ENCODE results near the gene SBF2.
"Not testable (repeated sequence)": the region's sequence is repeated elsewhere in the genome, so short reads cannot be mapped to it uniquely, and the experiment has no call there.

Gene SBF2

GRCh38 chr11:9947231-9947864, 346.7 kb downstream of the SBF2 start:
- H3K18ac ChIP-seq (ENCODE audit: low read depth in 1 of 2, low read length in 2 of 2): no peak overlapping the region
- H2BK12ac ChIP-seq (ENCODE audit: low read length in 2 of 2): no peak overlapping the region
- no peak overlapping the region for H3K4me2 ChIP-seq (ENCODE audit: low read length, poor library complexity, severe bottlenecking)
- 90% methylated on average over 2 of the region's 7 CpGs for WGBS
- no peak overlapping the region for H2BK120ac ChIP-seq (ENCODE audit: low read depth, low read length)
- H3K9me3 ChIP-seq (ENCODE audit: control insufficient read depth, low read length): peaks cover 12% of the 10 kb centered on the region
- H2AK5ac ChIP-seq (ENCODE audit: low read length, severe bottlenecking): peak overlapping the region; percentile 35
- DNase-seq: no peak
- peaks cover 2% of the 10 kb centered on the region for H3K4me1 ChIP-seq (ENCODE audit: control insufficient read depth, insufficient read depth, low read depth, low read length)
- no peak overlapping the region for H3K9ac ChIP-seq (ENCODE audit: low read length)
- H3K36me3 ChIP-seq (ENCODE audit: control insufficient read depth in 1 of 2, insufficient read depth in 2 of 2, low read depth in 1 of 2, low read length in 2 of 2): peaks cover 0 to 14% of the 10 kb centered on the region in 2 experiments
- no peak overlapping the region for H2BK15ac ChIP-seq (ENCODE audit: low read depth, poor library complexity, severe bottlenecking)
- no peak overlapping the region for H4K91ac ChIP-seq (ENCODE audit: low read length)
- H4K8ac ChIP-seq (ENCODE audit: low read length): no peak overlapping the region
- no peak overlapping the region for H3K27ac ChIP-seq (ENCODE audit: low read length, poor library complexity, severe bottlenecking)
- no peak overlapping the region for H3K4me3 ChIP-seq (ENCODE audit: insufficient read depth in 1 of 2, low read depth in 1 of 2, low read length in 2 of 2)
- H3K4ac ChIP-seq (ENCODE audit: low read depth in 1 of 2, low read length in 2 of 2): no peak overlapping the region
- no peak overlapping the region for H3K23ac ChIP-seq (ENCODE audit: low read length in 2 of 2)
- H3K27me3 ChIP-seq (ENCODE audit: control insufficient read depth in 1 of 2, insufficient read depth in 1 of 2, low read length in 2 of 2): no peaks in the 10 kb centered on the region
- H3K14ac ChIP-seq (ENCODE audit: low read length in 2 of 2): no peak overlapping the region
- H2BK5ac ChIP-seq (ENCODE audit: low read depth, low read length, poor library complexity, severe bottlenecking): no peak overlapping the region
- no peak overlapping the region for H2AFZ ChIP-seq (ENCODE audit: low read depth, low read length)
- H3K79me1 ChIP-seq (replicated peaks; ENCODE audit: low read length, poor library complexity, severe bottlenecking): peaks cover 1% of the 10 kb centered on the region

- not testable (repeated sequence) for H2BK15ac ChIP-seq (ENCODE audit: low read depth, poor library complexity, severe bottlenecking); H3K79me1 ChIP-seq (replicated peaks; ENCODE audit: low read length, poor library complexity, severe bottlenecking); H3K27me3 ChIP-seq (ENCODE audit: control insufficient read depth in 1 of 2, insufficient read depth in 1 of 2, low read length in 2 of 2); H4K91ac ChIP-seq (ENCODE audit: low read length); H3K4me2 ChIP-seq (ENCODE audit: low read length, poor library complexity, severe bottlenecking); H2BK5ac ChIP-seq (ENCODE audit: low read depth, low read length, poor library complexity, severe bottlenecking); H3K18ac ChIP-seq (ENCODE audit: low read depth in 1 of 2, low read length in 2 of 2); H3K4ac ChIP-seq (ENCODE audit: low read depth in 1 of 2, low read length in 2 of 2); H2AFZ ChIP-seq (ENCODE audit: low read depth, low read length); H3K4me1 ChIP-seq (ENCODE audit: control insufficient read depth, insufficient read depth, low read depth, low read length); H2AK5ac ChIP-seq (ENCODE audit: low read length, severe bottlenecking); DNase-seq; H3K14ac ChIP-seq (ENCODE audit: low read length in 2 of 2); H3K4me3 ChIP-seq (ENCODE audit: insufficient read depth in 1 of 2, low read depth in 1 of 2, low read length in 2 of 2); H2BK12ac ChIP-seq (ENCODE audit: low read length in 2 of 2); H4K8ac ChIP-seq (ENCODE audit: low read length); H3K23ac ChIP-seq (ENCODE audit: low read length in 2 of 2); H2BK120ac ChIP-seq (ENCODE audit: low read depth, low read length); H3K27ac ChIP-seq (ENCODE audit: low read length, poor library complexity, severe bottlenecking)
- H3K9me3 ChIP-seq (ENCODE audit: control insufficient read depth, low read length): peaks cover 12% of the 10 kb centered on the region
- no CpG with 5 or more reads among the region's 1 CpG for WGBS
- H3K9ac ChIP-seq (ENCODE audit: low read length): peak overlapping the region; percentile 24
- H3K36me3 ChIP-seq (ENCODE audit: control insufficient read depth in 1 of 2, insufficient read depth in 2 of 2, low read depth in 1 of 2, low read length in 2 of 2): peaks cover 2 to 14% of the 10 kb centered on the region in 2 experiments
Observed at GRCh38 chr11:9945680-9946079, 348.3 kb downstream of the SBF2 start.

DNA sequence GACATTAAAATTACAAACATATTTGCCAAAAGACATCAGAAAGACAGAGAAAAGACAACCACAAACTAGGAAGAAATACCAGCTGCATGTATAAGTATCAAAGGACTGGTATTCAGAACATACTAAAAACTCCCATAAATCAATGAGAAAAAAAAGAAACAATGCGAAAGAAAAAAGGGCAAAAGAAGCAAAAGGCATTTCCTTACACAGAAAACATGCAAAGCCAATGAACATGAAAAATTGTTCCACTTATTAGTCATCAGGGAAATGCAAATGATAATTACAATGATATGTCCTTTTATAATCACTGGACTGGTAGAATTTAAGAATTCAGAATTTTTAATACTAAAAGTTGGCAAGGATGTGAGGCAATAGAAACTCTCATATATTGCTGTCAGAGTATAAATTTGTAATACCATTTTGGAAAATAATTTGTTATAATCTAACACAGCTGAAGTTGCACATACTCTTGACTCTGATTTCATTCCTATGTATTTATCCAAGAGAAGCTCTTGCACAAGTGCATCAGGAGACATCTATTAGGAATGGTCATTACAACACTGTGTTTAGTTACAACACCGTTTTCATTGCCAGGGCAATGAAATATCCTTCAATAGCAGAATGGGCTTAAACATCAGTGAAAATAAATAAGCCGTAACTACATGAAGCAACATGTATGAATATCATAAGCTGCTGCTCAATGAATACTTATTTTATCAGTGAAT, 350.5 kb downstream of the SBF2 start:
- Histone ChIP-seq H3K27ac (ENCODE audit: low read length, poor library complexity, severe bottlenecking) (peak overlapping the region; percentile 64), H3K27me3 (ENCODE audit: control insufficient read depth in 1 of 2, insufficient read depth in 1 of 2, low read length in 2 of 2) (no peaks in the 10 kb centered on the region), H3K18ac (ENCODE audit: low read depth in 1 of 2, low read length in 2 of 2) (no peak overlapping the region), H2BK15ac (ENCODE audit: low read depth, poor library complexity, severe bottlenecking) (no peak overlapping the region), H3K4ac (ENCODE audit: low read depth in 1 of 2, low read length in 2 of 2) (no peak overlapping the region), H2BK120ac (ENCODE audit: low read depth, low read length) (no peak overlapping the region), H3K79me1 (replicated peaks; ENCODE audit: low read length, poor library complexity, severe bottlenecking) (peaks cover 5% of the 10 kb centered on the region), H3K4me1 (ENCODE audit: control insufficient read depth, insufficient read depth, low read depth, low read length) (peaks cover 9% of the 10 kb centered on the region), H3K9ac (ENCODE audit: low read length) (peak overlapping the region; percentile 93), H3K36me3 (ENCODE audit: control insufficient read depth in 1 of 2, insufficient read depth in 2 of 2, low read depth in 1 of 2, low read length in 2 of 2) (peaks cover 2 to 14% of the 10 kb centered on the region in 2 experiments), H3K9me3 (ENCODE audit: control insufficient read depth, low read length) (peaks cover 12% of the 10 kb centered on the region), H2AK5ac (ENCODE audit: low read length, severe bottlenecking) (no peak overlapping the region), H2AFZ (ENCODE audit: low read depth, low read length) (no peak overlapping the region), H3K14ac (ENCODE audit: low read length in 2 of 2) (no peak overlapping the region), H2BK12ac (ENCODE audit: low read length in 2 of 2) (no peak overlapping the region), H4K91ac (ENCODE audit: low read length) (no peak overlapping the region), H2BK5ac (ENCODE audit: low read depth, low read length, poor library complexity, severe bottlenecking) (no peak overlapping the region), H3K23ac (ENCODE audit: low read length in 2 of 2) (no peak overlapping the region), H3K4me3 (ENCODE audit: insufficient read depth in 1 of 2, low read depth in 1 of 2, low read length in 2 of 2) (no peak overlapping the region), H3K4me2 (ENCODE audit: low read length, poor library complexity, severe bottlenecking) (no peak overlapping the region), H4K8ac (ENCODE audit: low read length) (no peak overlapping the region)
- DNase-seq: peak; percentile 94
- WGBS: 43% methylated on average over 1 of the region's 3 CpGs

- 99% methylated on average over 5 of the region's 5 CpGs for WGBS
- Histone ChIP-seq H3K23ac (ENCODE audit: low read length in 2 of 2) (no peak overlapping the region), H2BK15ac (ENCODE audit: low read depth, poor library complexity, severe bottlenecking) (no peak overlapping the region), H2BK120ac (ENCODE audit: low read depth, low read length) (no peak overlapping the region), H2AK5ac (ENCODE audit: low read length, severe bottlenecking) (peak overlapping the region; percentile 99), H3K79me1 (replicated peaks; ENCODE audit: low read length, poor library complexity, severe bottlenecking) (peaks cover 5% of the 10 kb centered on the region), H3K14ac (ENCODE audit: low read length in 2 of 2) (peak overlapping the region in 1 of 2 experiments; percentile 48), H3K27ac (ENCODE audit: low read length, poor library complexity, severe bottlenecking) (peak overlapping the region; percentile 59), H3K4ac (ENCODE audit: low read depth in 1 of 2, low read length in 2 of 2) (no peak overlapping the region), H3K4me1 (ENCODE audit: control insufficient read depth, insufficient read depth, low read depth, low read length) (peaks cover 9% of the 10 kb centered on the region), H3K9ac (ENCODE audit: low read length) (peak overlapping the region; percentile 93), H2BK5ac (ENCODE audit: low read depth, low read length, poor library complexity, severe bottlenecking) (no peak overlapping the region), H3K18ac (ENCODE audit: low read depth in 1 of 2, low read length in 2 of 2) (peak overlapping the region in 1 of 2 experiments; percentile 52), H2BK12ac (ENCODE audit: low read length in 2 of 2) (peak overlapping the region; percentile 63 to 93), H3K9me3 (ENCODE audit: control insufficient read depth, low read length) (peaks cover 12% of the 10 kb centered on the region), H4K91ac (ENCODE audit: low read length) (peak overlapping the region; percentile 27), H3K27me3 (ENCODE audit: control insufficient read depth in 1 of 2, insufficient read depth in 1 of 2, low read length in 2 of 2) (no peaks in the 10 kb centered on the region), H4K8ac (ENCODE audit: low read length) (peak overlapping the region; percentile 84), H3K4me2 (ENCODE audit: low read length, poor library complexity, severe bottlenecking) (no peak overlapping the region), H3K36me3 (ENCODE audit: control insufficient read depth in 1 of 2, insufficient read depth in 2 of 2, low read depth in 1 of 2, low read length in 2 of 2) (peaks cover 2 to 4% of the 10 kb centered on the region in 2 experiments), H3K4me3 (ENCODE audit: insufficient read depth in 1 of 2, low read depth in 1 of 2, low read length in 2 of 2) (no peak overlapping the region), H2AFZ (ENCODE audit: low read depth, low read length) (no peak overlapping the region)
- DNase-seq: no peak
Observed at GRCh38 chr11:9941991-9942390, 352.0 kb downstream of the SBF2 start.

All from mesenchymal stem cell (in vitro differentiated cells and primary cell).